ENCODE results near the gene C9.

Gene C9

GRCh38 chr5:39267186-39267585 lies 97.1 kb downstream of the C9 start:
- no peak overlapping the region for H3K4me3 ChIP-seq (ENCODE audit: low read length)
- no peak overlapping the region for H3K9ac ChIP-seq (ENCODE audit: low read length)
- no peaks in the 10 kb centered on the region for H3K4me1 ChIP-seq (ENCODE audit: control insufficient read depth, insufficient read depth, low read length)
- no peaks in the 10 kb centered on the region for H3K36me3 ChIP-seq (ENCODE audit: control insufficient read depth, insufficient read depth, low read length)
- H3K27me3 ChIP-seq (ENCODE audit: control insufficient read depth, insufficient read depth, low read length) = no peaks in the 10 kb centered on the region
- no peak overlapping the region for H3K27ac ChIP-seq (ENCODE audit: low read depth, low read length)

- Histone ChIP-seq H3K27me3 (ENCODE audit: control insufficient read depth, insufficient read depth, low read length) (no peaks in the 10 kb centered on the region), H3K27ac (ENCODE audit: low read depth, low read length) (no peak overlapping the region), H3K9ac (ENCODE audit: low read length) (no peak overlapping the region), H3K4me3 (ENCODE audit: low read length) (no peak overlapping the region), H3K36me3 (ENCODE audit: control insufficient read depth, insufficient read depth, low read length) (no peaks in the 10 kb centered on the region), H3K4me1 (ENCODE audit: control insufficient read depth, insufficient read depth, low read length) (no peaks in the 10 kb centered on the region)
Measured at GRCh38 chr5:39266442-39266841, 97.9 kb downstream of the C9 start.

GRCh38 chr5:39264528-39264927 lies 99.8 kb downstream of the C9 start:
- no peaks in the 10 kb centered on the region for H3K4me1 ChIP-seq (ENCODE audit: control insufficient read depth, insufficient read depth, low read length)
- no peaks in the 10 kb centered on the region for H3K36me3 ChIP-seq (ENCODE audit: control insufficient read depth, insufficient read depth, low read length)
- H3K4me3 ChIP-seq (ENCODE audit: low read length) = no peak overlapping the region
- H3K27me3 ChIP-seq (ENCODE audit: control insufficient read depth, insufficient read depth, low read length) = no peaks in the 10 kb centered on the region
- no peak overlapping the region for H3K9ac ChIP-seq (ENCODE audit: low read length)
- H3K27ac ChIP-seq (ENCODE audit: low read depth, low read length) = no peak overlapping the region

- Histone ChIP-seq H3K4me3 (ENCODE audit: low read length) (no peak overlapping the region), H3K36me3 (ENCODE audit: control insufficient read depth, insufficient read depth, low read length) (no peaks in the 10 kb centered on the region), H3K27ac (ENCODE audit: low read depth, low read length) (no peak overlapping the region), H3K9ac (ENCODE audit: low read length) (no peak overlapping the region), H3K27me3 (ENCODE audit: control insufficient read depth, insufficient read depth, low read length) (no peaks in the 10 kb centered on the region), H3K4me1 (ENCODE audit: control insufficient read depth, insufficient read depth, low read length) (no peaks in the 10 kb centered on the region)
Measured at GRCh38 chr5:39262981-39263380, 101.3 kb downstream of the C9 start.

GRCh38 chr5:39260095-39260494 lies 104.2 kb downstream of the C9 start:
- H3K27me3 ChIP-seq (ENCODE audit: control insufficient read depth, insufficient read depth, low read length) = no peaks in the 10 kb centered on the region
- H3K4me3 ChIP-seq (ENCODE audit: low read length) = no peak overlapping the region

GRCh38 chr5:39257554-39257953 lies 106.7 kb downstream of the C9 start:
- no peak overlapping the region for H3K9ac ChIP-seq (ENCODE audit: low read length)
- H3K4me3 ChIP-seq (ENCODE audit: low read length) = no peak overlapping the region
- H3K4me1 ChIP-seq (ENCODE audit: control insufficient read depth, insufficient read depth, low read length) = no peaks in the 10 kb centered on the region
- H3K27me3 ChIP-seq (ENCODE audit: control insufficient read depth, insufficient read depth, low read length) = no peaks in the 10 kb centered on the region
- no peak overlapping the region for H3K27ac ChIP-seq (ENCODE audit: low read depth, low read length)
- H3K36me3 ChIP-seq (ENCODE audit: control insufficient read depth, insufficient read depth, low read length) = no peaks in the 10 kb centered on the region

More at GRCh38 chr5:39260095-39260494, 104.2 kb downstream of the C9 start:
- Histone ChIP-seq H3K36me3 (ENCODE audit: control insufficient read depth, insufficient read depth, low read length) (no peaks in the 10 kb centered on the region), H3K9ac (ENCODE audit: low read length) (no peak overlapping the region), H3K4me1 (ENCODE audit: control insufficient read depth, insufficient read depth, low read length) (no peaks in the 10 kb centered on the region), H3K27ac (ENCODE audit: low read depth, low read length) (no peak overlapping the region)

GRCh38 chr5:39256477-39257235 lies 107.6 kb downstream of the C9 start:
- Histone ChIP-seq H3K4me1 (ENCODE audit: control insufficient read depth, insufficient read depth, low read length) (no peaks in the 10 kb centered on the region), H3K27me3 (ENCODE audit: control insufficient read depth, insufficient read depth, low read length) (no peaks in the 10 kb centered on the region), H3K9ac (ENCODE audit: low read length) (no peak overlapping the region), H3K36me3 (ENCODE audit: control insufficient read depth, insufficient read depth, low read length) (no peaks in the 10 kb centered on the region), H3K27ac (ENCODE audit: low read depth, low read length) (no peak overlapping the region), H3K4me3 (ENCODE audit: low read length) (no peak overlapping the region)

- H3K27me3 ChIP-seq (ENCODE audit: control insufficient read depth, insufficient read depth, low read length) = no peaks in the 10 kb centered on the region
- H3K27ac ChIP-seq (ENCODE audit: low read depth, low read length) = no peak overlapping the region
- no peaks in the 10 kb centered on the region for H3K4me1 ChIP-seq (ENCODE audit: control insufficient read depth, insufficient read depth, low read length)
- H3K9ac ChIP-seq (ENCODE audit: low read length) = no peak overlapping the region
- no peaks in the 10 kb centered on the region for H3K36me3 ChIP-seq (ENCODE audit: control insufficient read depth, insufficient read depth, low read length)
- H3K4me3 ChIP-seq (ENCODE audit: low read length) = no peak overlapping the region
Measured at GRCh38 chr5:39255406-39255805, 108.9 kb downstream of the C9 start.

GRCh38 chr5:39254671-39255070 lies 109.6 kb downstream of the C9 start:
- no peaks in the 10 kb centered on the region for H3K4me1 ChIP-seq (ENCODE audit: control insufficient read depth, insufficient read depth, low read length)
- no peak overlapping the region for H3K9ac ChIP-seq (ENCODE audit: low read length)
- no peaks in the 10 kb centered on the region for H3K36me3 ChIP-seq (ENCODE audit: control insufficient read depth, insufficient read depth, low read length)
- H3K4me3 ChIP-seq (ENCODE audit: low read length) = no peak overlapping the region
- H3K27me3 ChIP-seq (ENCODE audit: control insufficient read depth, insufficient read depth, low read length) = no peaks in the 10 kb centered on the region
- no peak overlapping the region for H3K27ac ChIP-seq (ENCODE audit: low read depth, low read length)

- no peak overlapping the region for H3K9ac ChIP-seq (ENCODE audit: low read length)
- no peaks in the 10 kb centered on the region for H3K27me3 ChIP-seq (ENCODE audit: control insufficient read depth, insufficient read depth, low read length)
- no peak overlapping the region for H3K27ac ChIP-seq (ENCODE audit: low read depth, low read length)
- no peaks in the 10 kb centered on the region for H3K4me1 ChIP-seq (ENCODE audit: control insufficient read depth, insufficient read depth, low read length)
- no peak overlapping the region for H3K4me3 ChIP-seq (ENCODE audit: low read length)
- no peaks in the 10 kb centered on the region for H3K36me3 ChIP-seq (ENCODE audit: control insufficient read depth, insufficient read depth, low read length)
Measured at GRCh38 chr5:39253196-39253595, 111.1 kb downstream of the C9 start.

- H3K27ac ChIP-seq (ENCODE audit: low read depth, low read length) = no peak overlapping the region
- no peaks in the 10 kb centered on the region for H3K27me3 ChIP-seq (ENCODE audit: control insufficient read depth, insufficient read depth, low read length)
- H3K9ac ChIP-seq (ENCODE audit: low read length) = no peak overlapping the region
- no peaks in the 10 kb centered on the region for H3K36me3 ChIP-seq (ENCODE audit: control insufficient read depth, insufficient read depth, low read length)
- H3K4me3 ChIP-seq (ENCODE audit: low read length) = no peak overlapping the region
- H3K4me1 ChIP-seq (ENCODE audit: control insufficient read depth, insufficient read depth, low read length) = no peaks in the 10 kb centered on the region
Measured at GRCh38 chr5:39249564-39250274, 114.6 kb downstream of the C9 start.

- Histone ChIP-seq H3K36me3 (ENCODE audit: control insufficient read depth, insufficient read depth, low read length) (no peaks in the 10 kb centered on the region), H3K4me1 (ENCODE audit: control insufficient read depth, insufficient read depth, low read length) (no peaks in the 10 kb centered on the region), H3K9ac (ENCODE audit: low read length) (no peak overlapping the region), H3K4me3 (ENCODE audit: low read length) (no peak overlapping the region), H3K27me3 (ENCODE audit: control insufficient read depth, insufficient read depth, low read length) (no peaks in the 10 kb centered on the region), H3K27ac (ENCODE audit: low read depth, low read length) (no peak overlapping the region)
Measured at GRCh38 chr5:39249069-39249468, 115.2 kb downstream of the C9 start.

GRCh38 chr5:39240750-39241149 lies 123.5 kb downstream of the C9 start:
- H3K4me1 ChIP-seq (ENCODE audit: control insufficient read depth, insufficient read depth, low read length) = no peaks in the 10 kb centered on the region
- no peak overlapping the region for H3K9ac ChIP-seq (ENCODE audit: low read length)
- no peak overlapping the region for H3K4me3 ChIP-seq (ENCODE audit: low read length)
- H3K27me3 ChIP-seq (ENCODE audit: control insufficient read depth, insufficient read depth, low read length) = no peaks in the 10 kb centered on the region
- no peaks in the 10 kb centered on the region for H3K36me3 ChIP-seq (ENCODE audit: control insufficient read depth, insufficient read depth, low read length)
- no peak overlapping the region for H3K27ac ChIP-seq (ENCODE audit: low read depth, low read length)

Measured in rectal smooth muscle tissue (tissue), 1 donor.